Measurements from ENCODE around the gene CAPZA1. TPM values are rescaled to one million over a fixed set of nuclear protein-coding genes. Genes with fewer than 3 reads are reported as not detected.
A peak's percentile ranks its signal among the peaks of the same experiment; 100 is the strongest.
"Not testable (repeated sequence)": the region's sequence is repeated elsewhere in the genome, so short reads cannot be mapped to it uniquely, and the experiment has no call there.

The CAPZA1 gene
- total RNA-seq, 1 donor = 159 TPM

- H3K4me3 ChIP-seq (ENCODE audit: insufficient read depth, low read length) = peak within 1 kb of the TSS; percentile 100
- no peaks in the 10 kb centered on the region for H3K27me3 ChIP-seq (ENCODE audit: insufficient read depth, low read length)
- no peak for TF ChIP-seq CTCF (IDR thresholded peaks at IDR 0.05; ENCODE audit: extremely low read depth, low read depth, low read length)
- H4K20me1 ChIP-seq (ENCODE audit: insufficient read depth, low read length) = peaks cover 7% of the 10 kb centered on the region
- H3K36me3 ChIP-seq (ENCODE audit: insufficient read depth, low read length) = peaks cover 8% of the 10 kb centered on the region
- DNase-seq (ENCODE audit: insufficient read length, low spot score, missing footprints) = peak; percentile 83
- peak within 1 kb of the TSS; percentile 98 for H3K27ac ChIP-seq (ENCODE audit: low read depth, low read length)
- peaks cover 92% of the 10 kb centered on the region for H3K79me2 ChIP-seq (ENCODE audit: insufficient read depth, low read length)
- peak within 1 kb of the TSS; percentile 95 for H2AFZ ChIP-seq (ENCODE audit: low read length)
- peak within 1 kb of the TSS; percentile 94 for H3K4me2 ChIP-seq (ENCODE audit: insufficient read depth, low read length)
- H3K9me3 ChIP-seq (ENCODE audit: low read depth, low read length) = no peaks in the 10 kb centered on the region
- H3K4me1 ChIP-seq (ENCODE audit: insufficient read depth, low read length) = peaks cover 31% of the 10 kb centered on the region
Measured at GRCh38 chr1:112618721-112619517, 713 bp upstream of the CAPZA1 start, which contains the start of gene ST7L. Gene ST7L (minus strand): TSS chr1:112619141. CDS start chr1:112619113, 28 bp downstream.

GRCh38 chr1:112620377-112620695 is 704 bp downstream of the CAPZA1 start:
- Histone ChIP-seq H4K20me1 (ENCODE audit: insufficient read depth, low read length) (peaks cover 19% of the 10 kb centered on the region), H3K79me2 (ENCODE audit: insufficient read depth, low read length) (peaks cover 96% of the 10 kb centered on the region), H3K27ac (ENCODE audit: low read depth, low read length) (peak overlapping the region; percentile 98), H2AFZ (ENCODE audit: low read length) (no peak overlapping the region), H3K4me1 (ENCODE audit: insufficient read depth, low read length) (peaks cover 34% of the 10 kb centered on the region), H3K27me3 (ENCODE audit: insufficient read depth, low read length) (no peaks in the 10 kb centered on the region), H3K4me3 (ENCODE audit: insufficient read depth, low read length) (peak overlapping the region; percentile 100), H3K36me3 (ENCODE audit: insufficient read depth, low read length) (peaks cover 3% of the 10 kb centered on the region), H3K4me2 (ENCODE audit: insufficient read depth, low read length) (peak overlapping the region; percentile 94), H3K9me3 (ENCODE audit: low read depth, low read length) (no peaks in the 10 kb centered on the region)
- no peak for DNase-seq (ENCODE audit: insufficient read length, low spot score, missing footprints)
- no peak for TF ChIP-seq CTCF (IDR thresholded peaks at IDR 0.05; ENCODE audit: extremely low read depth, low read depth, low read length)

- H3K79me2 ChIP-seq (ENCODE audit: insufficient read depth, low read length) = peaks cover 98% of the 10 kb centered on the region
- peaks cover 34% of the 10 kb centered on the region for H3K4me1 ChIP-seq (ENCODE audit: insufficient read depth, low read length)
- not testable (repeated sequence) for DNase-seq (ENCODE audit: insufficient read length, low spot score, missing footprints); H2AFZ ChIP-seq (ENCODE audit: low read length); H3K27ac ChIP-seq (ENCODE audit: low read depth, low read length); H3K9me3 ChIP-seq (ENCODE audit: low read depth, low read length); H3K4me3 ChIP-seq (ENCODE audit: insufficient read depth, low read length); H3K27me3 ChIP-seq (ENCODE audit: insufficient read depth, low read length); H3K4me2 ChIP-seq (ENCODE audit: insufficient read depth, low read length); H3K36me3 ChIP-seq (ENCODE audit: insufficient read depth, low read length)
- H4K20me1 ChIP-seq (ENCODE audit: insufficient read depth, low read length) = peaks cover 57% of the 10 kb centered on the region
Measured at GRCh38 chr1:112624493-112624892, 4.9 kb downstream of the CAPZA1 start.

- peaks cover 31% of the 10 kb centered on the region for H3K4me1 ChIP-seq (ENCODE audit: insufficient read depth, low read length)
- no peak overlapping the region for H2AFZ ChIP-seq (ENCODE audit: low read length)
- no peak for TF ChIP-seq CTCF (IDR thresholded peaks at IDR 0.05; ENCODE audit: extremely low read depth, low read depth, low read length)
- no peaks in the 10 kb centered on the region for H3K27me3 ChIP-seq (ENCODE audit: insufficient read depth, low read length)
- no peak overlapping the region for H3K4me2 ChIP-seq (ENCODE audit: insufficient read depth, low read length)
- peaks cover 12% of the 10 kb centered on the region for H3K36me3 ChIP-seq (ENCODE audit: insufficient read depth, low read length)
- H3K4me3 ChIP-seq (ENCODE audit: insufficient read depth, low read length) = no peak overlapping the region
- H3K27ac ChIP-seq (ENCODE audit: low read depth, low read length) = no peak overlapping the region
- no peak for DNase-seq (ENCODE audit: insufficient read length, low spot score, missing footprints)
- H4K20me1 ChIP-seq (ENCODE audit: insufficient read depth, low read length) = peaks cover 59% of the 10 kb centered on the region
- H3K79me2 ChIP-seq (ENCODE audit: insufficient read depth, low read length) = peaks cover 98% of the 10 kb centered on the region
- no peaks in the 10 kb centered on the region for H3K9me3 ChIP-seq (ENCODE audit: low read depth, low read length)
Measured at GRCh38 chr1:112625696-112626095, 6.1 kb downstream of the CAPZA1 start.

All from osteoblast (primary cell).